H1 (cell line): ENCODE data around the gene HMCN2. TPM values are rescaled to one million over a fixed set of nuclear protein-coding genes. Genes with fewer than 3 reads are reported as not detected.

Experiments used
- polyA plus RNA-seq, 7 experiments: library from polyadenylated mRNA; depleted of rRNA in 3 of 7; stranded (reverse) in 5 of 7; unstranded in 2 of 7; fragments of >200 nt in 5 of 7; fragments of 200-250 nt in 2 of 7; gene quantifications; 1 replicate in 5 of 7; 2 replicates in 1 of 7; 4 replicates in 1 of 7; pipeline versions ENCODE4 v1.2.1 to v1.2.3, GENCODE V29; 2011 to 2013; ENCODE audit warnings: missing spikeins in 2 of 7, mixed read lengths in 2 of 7
- total RNA-seq: library from RNA; stranded (reverse); fragmentation: NEBNext Ultra II Directional; extraction: Animal tissue kit (Norgen Biotek cat#: 25700); gene quantifications from 2 replicates; pipeline ENCODE4 v1.2.1, GENCODE V29; 2021
- TF ChIP-seq, protein P1 (sequence below): IDR thresholded peaks from 2 replicates; pipeline ENCODE4 v1.6.1; 2012; ENCODE audit warnings: inconsistent platforms

HMCN2 gene
- total and polyA plus RNA-seq, 2 of the 8 experiments (the other 6 are each of a cell fraction or from before 2014, with no cell fraction given) = 5.0 to 9.1 TPM

DNA sequence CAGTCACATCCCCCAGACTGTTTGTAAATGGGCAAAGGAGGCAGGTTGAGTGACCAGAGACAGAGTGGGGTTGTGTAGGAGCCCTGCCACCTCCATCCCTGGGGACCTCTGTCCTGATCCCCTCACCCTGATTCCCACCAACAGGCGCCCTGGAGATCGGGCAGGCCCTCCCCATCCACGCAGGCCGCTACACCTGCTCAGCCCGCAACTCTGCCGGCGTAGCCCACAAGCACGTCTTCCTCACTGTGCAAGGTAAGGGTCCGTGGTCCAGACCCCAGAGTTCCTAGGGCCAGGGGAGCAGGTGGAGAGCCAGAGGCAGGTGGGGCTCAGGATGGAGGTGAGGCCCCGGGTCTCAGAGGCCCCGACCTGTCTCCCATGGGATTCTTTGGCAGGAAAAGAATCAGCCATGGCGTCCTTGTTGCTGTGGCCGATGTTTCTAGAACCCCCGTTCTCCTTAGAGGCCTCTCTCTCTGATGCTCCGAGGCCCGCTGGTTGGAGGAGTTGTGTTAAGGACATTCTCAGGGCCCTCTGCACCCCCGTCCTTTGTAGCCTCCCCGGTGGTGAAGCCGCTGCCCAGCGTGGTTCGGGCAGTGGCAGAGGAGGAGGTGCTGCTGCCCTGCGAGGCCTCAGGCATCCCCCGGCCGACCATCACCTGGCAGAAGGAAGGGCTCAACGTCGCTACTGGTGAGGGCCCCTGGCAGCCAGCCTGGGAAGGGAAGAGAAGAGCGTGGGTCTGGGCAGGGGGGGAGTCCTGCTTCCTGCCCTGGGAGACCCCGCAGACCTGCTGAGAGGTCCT lies 137.3 kb downstream of the HMCN2 start (continued):
- TF ChIP-seq, protein P1, sequence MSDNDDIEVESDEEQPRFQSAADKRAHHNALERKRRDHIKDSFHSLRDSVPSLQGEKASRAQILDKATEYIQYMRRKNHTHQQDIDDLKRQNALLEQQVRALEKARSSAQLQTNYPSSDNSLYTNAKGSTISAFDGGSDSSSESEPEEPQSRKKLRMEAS = no peak
